HG03457 (cell line): ENCODE data around the gene LGALS9.
"Not testable (repeated sequence)": the region's sequence is repeated elsewhere in the genome, so short reads cannot be mapped to it uniquely, and the experiment has no call there.

ENCODE experiments used
- ATAC-seq: cut with Tn5 transposase; IDR thresholded peaks from one replicate; pipeline ENCODE4 v1.9.1; 2021; ENCODE audit warnings: moderate number of reproducible peaks; ENCODE audit not compliant: unreplicated experiment

LGALS9 gene

GRCh38 chr17:27670791-27671590 is 40.0 kb downstream of the LGALS9 start:
- ATAC-seq, result no peak

GRCh38 chr17:27671591-27671910 is 40.6 kb downstream of the LGALS9 start:
- ATAC-seq, result no peak

GRCh38 chr17:27671977-27672480 is 41.0 kb downstream of the LGALS9 start:
- ATAC-seq, result not testable (repeated sequence)

GRCh38 chr17:27674335-27674734 is 43.3 kb downstream of the LGALS9 start:
- ATAC-seq, result no peak

- no peak for ATAC-seq
These were observed 46.2 kb downstream of the LGALS9 start for GRCh38 chr17:27677191-27677590.

DNA sequence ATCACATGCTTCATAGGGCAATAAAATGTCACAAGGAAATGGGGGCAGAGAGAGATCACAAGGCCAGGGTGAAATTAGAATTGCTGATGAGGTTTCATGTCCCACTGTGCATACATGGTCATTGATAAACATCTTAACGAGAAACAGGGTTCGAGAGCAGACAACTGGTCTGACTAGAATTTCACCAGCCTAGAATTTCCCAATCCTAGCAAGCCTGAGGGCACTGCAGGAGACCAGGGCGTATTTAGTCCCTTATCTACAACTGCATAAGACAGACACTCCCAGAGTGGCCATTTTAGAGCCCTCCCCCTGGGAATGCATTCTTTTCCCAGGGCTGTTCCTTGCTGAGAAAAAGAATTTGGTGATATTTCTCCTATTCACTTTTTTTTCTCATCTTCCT is 55.3 kb downstream of the LGALS9 start:
- not testable (repeated sequence) for ATAC-seq

GRCh38 chr17:27690882-27691281 is 59.9 kb downstream of the LGALS9 start:
- ATAC-seq, result no peak

DNA sequence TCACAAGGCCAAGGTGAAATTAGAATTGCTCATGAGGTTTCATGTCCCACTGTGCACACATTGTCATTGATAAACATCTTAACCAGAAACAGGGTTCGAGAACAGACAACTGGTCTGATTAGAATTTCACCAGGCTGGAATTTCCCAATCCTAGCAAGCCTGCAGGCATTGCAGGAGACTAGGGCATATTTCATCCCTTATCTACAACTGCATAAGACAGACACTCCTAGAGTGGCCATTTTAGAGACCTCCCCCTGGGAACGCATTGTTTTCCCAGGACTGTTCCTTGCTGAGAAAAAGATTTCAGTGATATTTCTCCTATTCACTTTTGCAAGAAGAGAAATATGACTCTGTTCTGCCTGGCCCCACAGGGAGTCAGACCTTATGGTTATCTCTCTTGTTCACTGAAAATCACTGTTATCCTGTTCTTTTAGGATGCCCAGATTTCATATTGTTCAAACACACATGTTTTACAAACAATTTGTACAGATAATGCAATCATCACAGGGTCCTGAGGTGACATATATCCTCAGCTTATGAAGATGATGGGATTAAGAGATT is 64.3 kb downstream of the LGALS9 start:
- ATAC-seq, result not testable (repeated sequence)
